K562 (cell line): ENCODE measurements around the gene DGCR2. TPM values are rescaled to one million over a fixed set of nuclear protein-coding genes. Genes with fewer than 3 reads are reported as not detected.

Source experiments
- BRCA1 ChIP-seq, 2 experiments: fragments of 450-650 bp in 1 of 2; sonication (generic) in 1 of 2; formaldehyde crosslinking in 1 of 2; IDR thresholded peaks; 2 replicates each; pipeline versions ENCODE4 v1.5.0 to v1.6.1; 2017 to 2020; ENCODE audit warnings: mild to moderate bottlenecking in 1 of 2, missing genetic modification reagents in 1 of 2
- DLX4 ChIP-seq: fragments of 250-450 bp; sonication (Bioruptor Pico); IDR thresholded peaks from 2 replicates; pipeline ENCODE4 v1.6.1; 2021; ENCODE audit warnings: mild to moderate bottlenecking
- E2F4 ChIP-seq: sonication (generic); formaldehyde crosslinking; IDR thresholded peaks from 2 replicates; pipeline ENCODE4 v1.8.0; 2022; ENCODE audit warnings: mild to moderate bottlenecking, low read depth, missing genetic modification reagents
- FOXM1 ChIP-seq, 2 experiments: fragments of 450-650 bp in 1 of 2; sonication (generic) in 1 of 2; formaldehyde crosslinking in 1 of 2; IDR thresholded peaks; 2 replicates each; pipeline versions ENCODE4 v1.6.1 to v1.9.0; 2017 to 2022; ENCODE audit warnings: low read depth in 2 of 2, mild to moderate bottlenecking in 2 of 2, missing genetic modification reagents in 1 of 2, moderate library complexity in 1 of 2
- GTF2E2 ChIP-seq: fragments of 200-800 bp; sonication (Bioruptor generic); IDR thresholded peaks from 2 replicates; pipeline ENCODE4 v1.6.1; 2016; ENCODE audit warnings: missing genetic modification characterization, missing compliant biosample characterization
- HDAC2 ChIP-seq: fragments of 450-650 bp; IDR thresholded peaks from 2 replicates; pipeline ENCODE4 v1.6.1; 2016; ENCODE audit warnings: mild to moderate bottlenecking
- POLR2G ChIP-seq: fragments of 200-400 bp; formaldehyde crosslinking; IDR thresholded peaks from 2 replicates; pipeline ENCODE4 v1.6.1; 2017; ENCODE audit warnings: low read depth, mild to moderate bottlenecking, antibody characterized with exemption, low read length, moderate library complexity
- PURB ChIP-seq: sonication (generic); formaldehyde crosslinking; IDR thresholded peaks from 2 replicates; pipeline ENCODE4 v1.9.0; 2021; ENCODE audit warnings: low read depth, mild to moderate bottlenecking, missing genetic modification reagents
- RBBP5 ChIP-seq: fragments of 200-600 bp; sonication (generic); IDR thresholded peaks from 2 replicates; pipeline ENCODE4 v1.6.1; 2012; ENCODE audit warnings: borderline replicate concordance, mild to moderate bottlenecking, low read length, control low read depth, inconsistent platforms; ENCODE audit not compliant: insufficient read depth, poor library complexity, severe bottlenecking
- STAG1 ChIP-seq: sonication (generic); formaldehyde crosslinking; IDR thresholded peaks from 2 replicates; pipeline ENCODE4 v1.5.0; 2020; ENCODE audit warnings: missing genetic modification reagents, borderline replicate concordance
- TEAD1 ChIP-seq, 2 experiments: fragments of 450-650 bp in 1 of 2; sonication (generic) in 1 of 2; formaldehyde crosslinking; IDR thresholded peaks; 2 replicates each; pipeline versions ENCODE4 v1.4.0 to v1.8.0; 2020 to 2022; ENCODE audit warnings: mild to moderate bottlenecking in 2 of 2, missing genetic modification reagents in 1 of 2
- TSHZ1 ChIP-seq: fragments of 250-450 bp; sonication (Bioruptor Pico); IDR thresholded peaks from 2 replicates; pipeline ENCODE4 v1.4.0; 2020; ENCODE audit warnings: mild to moderate bottlenecking, moderate library complexity
- USF2 ChIP-seq: sonication (generic); formaldehyde crosslinking; IDR thresholded peaks from 2 replicates; pipeline ENCODE4 v1.5.0; 2020; ENCODE audit warnings: missing genetic modification reagents
- ZNF324 ChIP-seq: fragments of 250-450 bp; sonication (Bioruptor Pico); IDR thresholded peaks from 2 replicates; pipeline ENCODE4 v1.4.0; 2020; ENCODE audit warnings: mild to moderate bottlenecking
- ZNF507 ChIP-seq: conservative IDR thresholded peaks from 2 replicates; pipeline ENCODE4 v1.6.1; 2017; ENCODE audit warnings: missing genetic modification characterization, missing compliant biosample characterization
- polyA plus RNA-seq, 8 experiments: library from polyadenylated mRNA; depleted of rRNA in 4 of 8; stranded (reverse) in 5 of 8; unstranded in 3 of 8; fragments of >200 nt; fragmentation: Nextera tagmentation in 2 of 8; fragmentation: Illumina TruSeq in 1 of 8; extraction: Ambion mirVana in 2 of 8; extraction: Trizol in 1 of 8; gene quantifications; 2 replicates each; pipeline versions ENCODE4 v1.2.1 to v1.2.3, GENCODE V29; 2011 to 2014; ENCODE audit warnings: inconsistent platforms in 1 of 8, missing spikeins in 1 of 8
- total RNA-seq, 7 experiments: library from RNA; depleted of rRNA in 6 of 7; stranded (reverse); fragments of >200 nt in 6 of 7; fragmentation: Illumina TruSeq in 2 of 7; extraction: Trizol in 2 of 7; gene quantifications; 2 replicates each; pipeline versions ENCODE4 v1.2.1 to v1.2.3, GENCODE V29; 2011 to 2021; ENCODE audit warnings: low replicate concordance in 1 of 7

The DGCR2 gene
- total and polyA plus RNA-seq, 9 of the 15 experiments (the other 6 are each of a cell fraction or from before 2014, with no cell fraction given): 0.69 to 101 (median 56.4) TPM

GRCh38 chr22:19037282-19038163 lies 84.7 kb downstream of the DGCR2 start (continued):
- TF ChIP-seq GTF2E2 (tag) (no peak), FOXM1 (IDR thresholded peaks at IDR 0.05; ENCODE audit: low read depth) (no peak), FOXM1 (CRISPR knock-in tag; IDR thresholded peaks at IDR 0.05; ENCODE audit: low read depth) (0 out of 2 replicates have a peak, but pooled peaks have one; percentile 6), RBBP5 (peak; percentile 21), STAG1 (CRISPR knock-in tag) (0 out of 2 replicates have a peak, but pooled peaks have one; percentile 2), PURB (0 out of 2 replicates have a peak, but pooled peaks have one; percentile 34), TSHZ1 (CRISPR knock-in tag) (0 out of 2 replicates have a peak, but pooled peaks have one; percentile 51), POLR2G (peak; percentile 64), ZNF324 (CRISPR knock-in tag) (0 out of 2 replicates have a peak, but pooled peaks have one; percentile 5), E2F4 (CRISPR knock-in tag) (peak; percentile 60; the same call in 1 of the 2 replicates), TEAD1 (CRISPR knock-in tag; IDR thresholded peaks at IDR 0.05) (0 out of 4 replicates have a peak, but pooled peaks of 1 of the 2 experiments have one; percentile 15), DLX4 (CRISPR knock-in tag) (no peak), BRCA1 (IDR thresholded peaks at IDR 0.05) (no peak), BRCA1 (CRISPR knock-in tag; IDR thresholded peaks at IDR 0.05) (peak; percentile 64; the same call in 1 of the 2 replicates), HDAC2 (no peak), ZNF507 (tag) (no peak), USF2 (CRISPR knock-in tag) (0 out of 2 replicates have a peak, but pooled peaks have one; percentile 1)
